HG02678 (cell line): Measurements from ENCODE around the gene TMEM185A.
"Not testable (repeated sequence)": the region's sequence is repeated elsewhere in the genome, so short reads cannot be mapped to it uniquely, and the experiment has no call there.

ENCODE experiments used
- ATAC-seq: cut with Tn5 transposase; IDR thresholded peaks from one replicate; pipeline ENCODE4 v1.9.1; 2021; ENCODE audit warnings: mild to moderate bottlenecking, moderate library complexity; ENCODE audit not compliant: unreplicated experiment

Gene TMEM185A

DNA sequence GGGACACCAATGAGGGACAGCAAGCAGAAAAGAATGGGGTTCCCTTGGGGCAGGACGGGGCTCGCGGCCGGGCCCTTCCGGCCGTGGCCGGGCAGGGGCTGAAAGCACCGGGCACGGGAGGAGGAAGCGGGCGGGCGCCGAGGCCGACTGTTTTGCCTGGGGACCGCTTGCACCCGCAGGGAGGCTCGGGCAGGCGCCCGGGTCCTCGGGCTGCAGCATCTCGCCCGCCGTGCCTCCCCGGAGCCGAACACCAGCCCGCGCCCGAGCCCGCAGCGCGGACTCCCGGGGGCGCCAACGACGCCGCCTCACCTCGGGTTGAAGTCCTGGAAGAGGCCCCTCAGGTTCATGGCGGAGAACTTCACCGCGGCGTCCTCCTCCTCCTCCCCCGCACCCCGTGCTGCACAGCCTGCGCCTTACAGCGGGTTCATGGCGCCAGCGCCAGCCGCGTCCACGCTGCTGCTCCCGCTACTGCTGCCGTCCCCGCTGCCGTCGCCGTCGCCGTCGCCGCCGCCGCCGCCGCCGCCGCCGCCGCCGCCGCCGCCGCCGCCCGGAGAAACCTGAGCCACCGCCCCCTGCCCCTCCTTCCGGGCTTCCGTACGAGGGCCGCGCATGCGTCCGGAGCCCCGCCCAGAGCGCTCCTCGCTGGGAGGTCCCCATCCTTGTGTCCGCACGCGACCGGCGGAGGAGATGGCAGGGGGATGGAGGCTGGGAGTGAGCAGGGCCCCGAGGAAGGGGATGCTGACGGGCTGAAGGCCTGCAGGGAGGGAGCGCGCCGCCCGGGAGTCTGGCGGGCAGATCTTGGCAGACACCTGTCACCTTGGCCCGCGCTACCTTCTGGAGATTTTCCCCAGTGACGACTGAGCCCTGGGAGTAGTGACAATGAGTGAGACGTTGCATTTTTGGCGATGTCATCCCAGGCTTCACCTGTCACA, at the start of gene TMEM185A:
TSS of gene TMEM185A (minus strand) at position 559 of the 932 bp plus-strand sequence. CDS start at position 347, 212 bp downstream.
- ATAC-seq: peak; percentile 89

GRCh38 chrX:149681182-149681581, 49.6 kb upstream of the TMEM185A start:
- no peak for ATAC-seq

DNA sequence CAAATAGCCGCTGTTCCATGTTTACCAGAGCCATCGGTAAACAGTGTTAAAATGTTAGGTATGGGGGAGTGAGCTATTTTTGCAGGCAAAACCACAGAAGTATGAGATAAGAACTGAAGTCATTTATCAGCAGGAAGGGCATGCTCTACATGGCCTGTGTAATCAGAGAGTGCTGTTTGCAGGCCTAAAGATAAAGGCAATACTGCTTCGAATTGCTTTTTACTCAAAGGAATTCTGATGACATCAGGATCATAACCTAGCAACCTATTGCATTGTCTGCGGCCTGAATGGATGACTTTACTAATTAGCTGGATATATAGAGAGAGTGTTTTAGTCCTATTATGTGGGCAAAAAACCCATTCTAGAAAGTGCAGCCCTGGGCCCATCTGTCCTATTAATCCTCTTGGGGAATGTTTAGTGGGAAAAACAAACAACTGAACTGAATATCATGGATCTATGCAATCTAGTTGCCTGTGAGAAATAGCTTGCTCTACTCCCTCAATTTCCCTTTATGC, 47.6 kb upstream of the TMEM185A start:
- not testable (repeated sequence) for ATAC-seq

GRCh38 chrX:149675554-149675953, 44.0 kb upstream of the TMEM185A start:
- ATAC-seq: not testable (repeated sequence)

DNA sequence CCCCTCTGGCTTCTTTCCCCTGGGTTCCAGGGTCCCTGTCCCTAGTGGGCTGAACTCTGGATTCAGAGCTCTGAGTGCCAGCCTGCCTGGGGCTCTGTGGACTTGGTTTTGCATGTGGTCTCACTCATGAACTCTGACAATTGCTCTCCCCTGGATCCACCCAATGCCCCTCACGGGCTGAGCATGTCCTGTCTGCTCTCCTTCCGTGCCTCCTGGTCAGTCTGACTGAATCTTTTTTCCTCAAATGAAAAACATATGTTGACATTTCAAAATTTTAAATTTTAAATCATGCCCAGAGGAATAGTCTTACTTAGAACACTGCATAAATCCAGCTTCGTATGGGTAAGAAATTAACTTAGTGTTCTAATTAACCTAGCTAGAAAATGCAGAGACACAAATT, 43.5 kb upstream of the TMEM185A start:
- not testable (repeated sequence) for ATAC-seq

- ATAC-seq: not testable (repeated sequence)
Measured at GRCh38 chrX:149660613-149661012, 29.0 kb upstream of the TMEM185A start.

GRCh38 chrX:149656260-149656884, 24.8 kb upstream of the TMEM185A start:
- not testable (repeated sequence) for ATAC-seq

DNA sequence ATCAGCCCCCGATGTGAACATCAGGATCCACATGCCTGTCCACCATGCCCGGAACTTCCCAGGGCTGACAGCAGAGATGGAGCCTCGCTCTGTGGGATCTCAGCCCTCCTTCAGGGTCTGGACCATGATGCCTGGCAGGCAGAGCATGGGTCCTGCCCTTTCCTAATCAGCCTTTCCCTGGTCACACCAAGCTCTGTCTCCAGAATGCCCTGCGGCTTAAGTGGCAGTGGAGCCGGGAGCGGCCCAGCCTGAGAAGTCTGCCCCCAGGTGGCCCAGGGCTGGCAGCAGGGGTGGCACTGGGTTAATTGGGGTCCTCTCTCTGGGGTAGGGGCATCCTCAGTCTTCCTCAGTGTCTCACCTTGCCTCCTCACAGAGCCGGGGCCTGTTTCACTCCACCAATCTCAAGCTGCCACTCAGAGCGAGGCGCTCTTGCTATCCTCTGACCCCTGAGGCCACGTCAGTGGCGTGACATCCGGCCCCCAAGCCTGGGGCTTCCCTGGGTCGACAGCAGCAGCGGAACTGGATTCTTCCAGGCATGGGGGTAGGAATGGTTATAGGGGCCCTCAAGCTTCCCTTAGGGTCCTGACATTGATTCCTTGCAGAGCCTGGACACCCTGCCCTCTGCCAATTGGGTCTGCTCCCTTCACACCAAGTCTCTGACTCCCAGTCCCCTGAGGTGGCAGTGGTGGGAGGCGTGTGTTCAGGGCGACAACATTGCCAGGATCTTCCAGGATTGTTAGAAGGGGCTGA, 20.8 kb upstream of the TMEM185A start:
- no peak for ATAC-seq

- peak; percentile 58 for ATAC-seq
Measured at GRCh38 chrX:149650162-149650561, 18.6 kb upstream of the TMEM185A start.

DNA sequence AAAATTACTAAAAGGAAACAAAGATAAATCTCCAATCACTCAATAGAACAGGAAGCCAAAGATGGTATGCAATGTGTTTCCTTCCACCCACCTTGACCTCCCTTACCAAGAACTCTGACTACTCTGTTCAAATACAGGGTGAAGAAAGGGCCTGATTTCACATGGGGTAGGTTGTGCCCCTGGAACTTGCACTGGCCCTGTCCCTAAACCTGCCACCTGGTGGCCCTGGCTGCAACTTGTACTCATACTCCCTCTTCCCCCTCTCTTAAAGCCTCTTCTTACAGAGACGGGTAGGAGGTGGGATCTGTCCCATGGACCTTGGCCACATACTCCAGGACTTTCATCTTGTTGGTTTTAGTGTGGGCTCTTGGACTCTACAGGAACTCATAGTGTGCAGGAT, 17.3 kb upstream of the TMEM185A start:
- no peak for ATAC-seq

DNA sequence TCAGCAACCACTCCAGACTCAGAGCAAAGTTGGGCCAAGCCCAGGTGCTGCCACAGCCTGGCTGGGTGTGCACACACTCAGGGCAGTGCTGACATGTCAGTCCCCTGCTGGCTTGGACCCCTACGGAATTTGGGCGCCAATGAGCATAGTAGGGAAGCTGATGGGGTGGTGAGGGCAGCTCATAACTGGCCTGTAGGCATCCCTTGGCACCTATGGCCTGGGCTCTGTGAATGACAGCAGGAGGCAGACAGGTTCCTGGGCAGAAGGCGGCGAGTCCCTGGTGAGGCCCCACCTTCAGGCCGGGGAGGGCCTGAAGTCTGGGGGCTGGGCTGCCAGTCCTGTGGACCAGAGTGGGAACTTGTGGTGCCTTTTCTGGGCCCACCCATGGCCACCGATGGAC, 15.9 kb upstream of the TMEM185A start:
- no peak for ATAC-seq

- no peak for ATAC-seq
Measured at GRCh38 chrX:149643496-149643895, 11.9 kb upstream of the TMEM185A start.

- no peak for ATAC-seq
Measured at GRCh38 chrX:149641835-149642234, 10.2 kb upstream of the TMEM185A start.

DNA sequence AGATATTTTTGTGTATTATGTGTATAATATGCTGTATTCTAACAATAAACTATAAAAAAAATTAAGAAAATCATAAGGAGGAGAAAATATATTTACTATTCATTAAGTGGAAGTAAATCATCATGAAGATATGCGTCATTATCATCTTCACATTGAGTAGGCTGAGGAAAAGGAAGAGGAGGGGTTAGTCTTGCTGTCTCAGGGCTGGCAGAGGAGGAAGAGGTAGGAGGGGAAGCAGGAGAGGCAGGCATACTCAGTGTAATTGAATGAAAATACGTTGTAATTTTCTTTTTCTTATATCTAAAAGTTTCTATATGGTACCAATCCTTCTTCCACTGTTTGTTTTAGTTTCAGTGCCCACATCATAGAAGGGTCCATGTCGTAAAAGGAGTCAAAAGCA, 9.8 kb upstream of the TMEM185A start:
- no peak for ATAC-seq

- no peak for ATAC-seq
Measured at GRCh38 chrX:149639568-149639967, 8.0 kb upstream of the TMEM185A start.

DNA sequence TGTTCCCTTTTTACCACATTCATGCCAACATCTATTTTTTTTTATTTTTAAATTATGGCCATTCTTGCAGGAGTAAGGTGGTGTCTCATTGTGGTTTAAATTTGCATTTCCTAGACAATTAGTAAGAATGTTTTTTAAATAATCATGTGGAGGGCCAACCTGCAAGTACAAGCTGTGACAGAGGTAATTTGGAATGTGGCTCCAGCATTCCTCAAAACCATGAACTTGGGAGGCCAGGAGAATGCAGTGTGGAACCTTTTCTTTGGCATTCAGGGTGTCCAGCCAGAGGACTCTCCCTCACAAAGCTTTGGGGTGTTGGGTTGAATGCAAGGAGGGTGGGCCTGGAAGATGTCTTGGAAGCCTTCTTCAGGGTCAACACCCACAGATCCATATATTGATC, 7.3 kb upstream of the TMEM185A start:
- no peak for ATAC-seq

GRCh38 chrX:149633511-149633910, 1.9 kb upstream of the TMEM185A start:
- no peak for ATAC-seq

GRCh38 chrX:149630681-149631233, 835 bp downstream of the TMEM185A start:
- ATAC-seq: no peak

GRCh38 chrX:149629730-149630387, 1.7 kb downstream of the TMEM185A start:
- ATAC-seq: no peak

DNA sequence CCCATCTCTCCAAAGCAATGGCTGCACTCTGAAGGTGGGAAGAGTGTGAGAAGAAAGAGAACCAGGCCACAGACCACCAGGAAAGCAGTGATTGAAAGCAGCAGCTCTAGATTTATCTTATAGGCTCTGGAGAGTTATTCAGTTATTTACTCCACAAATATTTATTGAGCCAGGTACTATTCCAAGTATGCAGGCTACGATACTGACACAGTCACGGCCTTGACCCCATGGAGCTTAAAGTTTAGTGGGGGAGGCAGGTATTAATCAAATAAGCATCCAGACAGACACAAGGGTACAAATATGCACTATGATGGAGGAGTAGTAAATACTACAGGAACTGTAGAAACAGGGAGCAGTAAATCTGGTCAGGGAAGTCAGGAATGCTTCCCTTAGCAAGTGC, 2.8 kb downstream of the TMEM185A start:
- ATAC-seq: no peak
